ENCODE results near the gene DPP4. TPM values are rescaled to one million over a fixed set of nuclear protein-coding genes. Genes with fewer than 3 reads are reported as not detected.

Gene DPP4
- polyA plus RNA-seq, 1 donor (not counting 4 experiments of a cell fraction or from before 2014, with no cell fraction given): 1.1 TPM

DNA sequence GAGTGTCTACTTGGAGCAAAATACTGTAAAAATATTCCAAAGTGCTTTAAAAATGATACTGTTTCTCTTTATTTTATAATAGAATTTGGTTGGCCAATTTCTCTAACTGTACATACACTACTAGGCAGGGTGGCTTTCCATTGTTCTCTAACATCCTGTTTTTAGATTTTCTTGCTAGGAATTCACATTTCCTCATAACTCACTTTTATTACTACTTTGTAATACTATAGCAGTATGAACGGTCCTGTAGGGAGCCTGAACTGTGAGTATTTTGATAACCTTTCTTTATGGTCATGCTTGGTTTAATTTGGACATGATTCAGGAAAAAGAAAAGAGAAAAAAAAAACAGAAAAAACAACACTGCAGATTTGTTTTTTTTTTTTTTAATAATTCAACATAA lies 40.3 kb upstream of the DPP4 start:
- TF ChIP-seq EZH2 (IDR thresholded peaks at IDR 0.05; ENCODE audit: low read length): no peak
- TF ChIP-seq, protein P1, sequence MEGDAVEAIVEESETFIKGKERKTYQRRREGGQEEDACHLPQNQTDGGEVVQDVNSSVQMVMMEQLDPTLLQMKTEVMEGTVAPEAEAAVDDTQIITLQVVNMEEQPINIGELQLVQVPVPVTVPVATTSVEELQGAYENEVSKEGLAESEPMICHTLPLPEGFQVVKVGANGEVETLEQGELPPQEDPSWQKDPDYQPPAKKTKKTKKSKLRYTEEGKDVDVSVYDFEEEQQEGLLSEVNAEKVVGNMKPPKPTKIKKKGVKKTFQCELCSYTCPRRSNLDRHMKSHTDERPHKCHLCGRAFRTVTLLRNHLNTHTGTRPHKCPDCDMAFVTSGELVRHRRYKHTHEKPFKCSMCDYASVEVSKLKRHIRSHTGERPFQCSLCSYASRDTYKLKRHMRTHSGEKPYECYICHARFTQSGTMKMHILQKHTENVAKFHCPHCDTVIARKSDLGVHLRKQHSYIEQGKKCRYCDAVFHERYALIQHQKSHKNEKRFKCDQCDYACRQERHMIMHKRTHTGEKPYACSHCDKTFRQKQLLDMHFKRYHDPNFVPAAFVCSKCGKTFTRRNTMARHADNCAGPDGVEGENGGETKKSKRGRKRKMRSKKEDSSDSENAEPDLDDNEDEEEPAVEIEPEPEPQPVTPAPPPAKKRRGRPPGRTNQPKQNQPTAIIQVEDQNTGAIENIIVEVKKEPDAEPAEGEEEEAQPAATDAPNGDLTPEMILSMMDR (optimal IDR thresholded peaks at IDR 0.05 in 1 of 3, IDR thresholded peaks at IDR 0.05 in 1 of 3, conservative IDR thresholded peaks at IDR 0.05 in 1 of 3; ENCODE audit: extremely low read depth in 1 of 3, insufficient read depth in 2 of 3, low read length in 3 of 3): no peak
- no peaks in the 10 kb centered on the region for H3K36me3 ChIP-seq (ENCODE audit: control insufficient read depth in 2 of 2, extremely low read depth in 1 of 2, insufficient read depth in 2 of 2, low read length in 2 of 2)
- no peaks in the 10 kb centered on the region for H3K79me2 ChIP-seq (ENCODE audit: control insufficient read depth, insufficient read depth, low read length)
- H2AFZ ChIP-seq (ENCODE audit: control insufficient read depth, low read length): no peak overlapping the region
- no peaks in the 10 kb centered on the region for H3K9me1 ChIP-seq (ENCODE audit: control insufficient read depth, extremely low read depth, insufficient read depth, low read length)
- no peak overlapping the region for H3K4me2 ChIP-seq (ENCODE audit: control insufficient read depth, extremely low read depth, insufficient read depth, low read depth, low read length)
- H3K4me3 ChIP-seq (ENCODE audit: control insufficient read depth in 2 of 3, extremely low read depth in 1 of 3, insufficient read depth in 2 of 3, low read depth in 1 of 3, low read length in 3 of 3): no peak overlapping the region
- H3K9ac ChIP-seq (ENCODE audit: control insufficient read depth, extremely low read depth, insufficient read depth, low read length): no peak overlapping the region
- no peak for DNase-seq (ENCODE audit: low read depth, low spot score)
- H3K9me3 ChIP-seq (ENCODE audit: control insufficient read depth, low read depth, low read length): no peaks in the 10 kb centered on the region
- no peaks in the 10 kb centered on the region for H3K27me3 ChIP-seq (ENCODE audit: control insufficient read depth, extremely low read depth, insufficient read depth, low read length)
- dilution Hi-C loops (cut with MboI; ENCODE audit: extremely low pct_ligation_motif_present, low sequenced_read_pairs): no loop called here
- H3K4me1 ChIP-seq (ENCODE audit: control insufficient read depth, extremely low read depth, insufficient read depth, low read length): peaks cover 43% of the 10 kb centered on the region
- FAIRE-seq: no peak
- H4K20me1 ChIP-seq (ENCODE audit: control insufficient read depth, extremely low read depth, insufficient read depth, low read length): no peaks in the 10 kb centered on the region
- H3K27ac ChIP-seq (ENCODE audit: control insufficient read depth, insufficient read depth, low read length): no peak overlapping the region

DNA sequence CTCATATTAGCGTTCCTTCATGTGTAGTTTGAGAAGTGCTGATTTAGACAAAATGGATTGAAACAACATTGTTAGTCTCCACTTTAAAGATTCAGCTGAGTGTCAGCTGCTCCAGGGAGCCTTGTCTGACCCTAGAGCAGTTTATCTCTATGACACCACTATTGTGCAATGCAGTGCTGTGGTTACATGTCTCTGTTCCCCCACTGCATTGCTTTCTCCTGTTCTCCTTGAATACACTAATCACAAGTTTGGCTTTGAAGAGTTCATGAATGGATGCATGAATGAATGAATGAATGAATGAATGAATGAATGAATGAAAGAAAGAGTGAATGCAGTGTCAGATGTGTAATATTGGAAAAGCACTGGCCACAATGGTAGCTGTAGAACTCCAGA lies 39.8 kb upstream of the DPP4 start:
- H3K9me1 ChIP-seq (ENCODE audit: control insufficient read depth, extremely low read depth, insufficient read depth, low read length): no peaks in the 10 kb centered on the region
- H3K79me2 ChIP-seq (ENCODE audit: control insufficient read depth, insufficient read depth, low read length): no peaks in the 10 kb centered on the region
- TF ChIP-seq EZH2 (IDR thresholded peaks at IDR 0.05; ENCODE audit: low read length): no peak
- TF ChIP-seq, protein P1 (optimal IDR thresholded peaks at IDR 0.05 in 1 of 3, IDR thresholded peaks at IDR 0.05 in 1 of 3, conservative IDR thresholded peaks at IDR 0.05 in 1 of 3; ENCODE audit: extremely low read depth in 1 of 3, insufficient read depth in 2 of 3, low read length in 3 of 3): no peak
- dilution Hi-C loops (cut with MboI; ENCODE audit: extremely low pct_ligation_motif_present, low sequenced_read_pairs): no loop called here
- H3K4me1 ChIP-seq (ENCODE audit: control insufficient read depth, extremely low read depth, insufficient read depth, low read length): peaks cover 42% of the 10 kb centered on the region
- no peak overlapping the region for H3K4me3 ChIP-seq (ENCODE audit: control insufficient read depth in 2 of 3, extremely low read depth in 1 of 3, insufficient read depth in 2 of 3, low read depth in 1 of 3, low read length in 3 of 3)
- DNase-seq (ENCODE audit: low read depth, low spot score) (no peak), FAIRE-seq (peak; percentile 80)
- no peaks in the 10 kb centered on the region for H3K27me3 ChIP-seq (ENCODE audit: control insufficient read depth, extremely low read depth, insufficient read depth, low read length)
- no peaks in the 10 kb centered on the region for H3K9me3 ChIP-seq (ENCODE audit: control insufficient read depth, low read depth, low read length)
- H3K9ac ChIP-seq (ENCODE audit: control insufficient read depth, extremely low read depth, insufficient read depth, low read length): no peak overlapping the region
- no peaks in the 10 kb centered on the region for H3K36me3 ChIP-seq (ENCODE audit: control insufficient read depth in 2 of 2, extremely low read depth in 1 of 2, insufficient read depth in 2 of 2, low read length in 2 of 2)
- H3K27ac ChIP-seq (ENCODE audit: control insufficient read depth, insufficient read depth, low read length): no peak overlapping the region
- H4K20me1 ChIP-seq (ENCODE audit: control insufficient read depth, extremely low read depth, insufficient read depth, low read length): no peaks in the 10 kb centered on the region
- H2AFZ ChIP-seq (ENCODE audit: control insufficient read depth, low read length): no peak overlapping the region
- no peak overlapping the region for H3K4me2 ChIP-seq (ENCODE audit: control insufficient read depth, extremely low read depth, insufficient read depth, low read depth, low read length)

All from keratinocyte (primary cell).